Measurements from ENCODE around the gene KLHL40.

DNA sequence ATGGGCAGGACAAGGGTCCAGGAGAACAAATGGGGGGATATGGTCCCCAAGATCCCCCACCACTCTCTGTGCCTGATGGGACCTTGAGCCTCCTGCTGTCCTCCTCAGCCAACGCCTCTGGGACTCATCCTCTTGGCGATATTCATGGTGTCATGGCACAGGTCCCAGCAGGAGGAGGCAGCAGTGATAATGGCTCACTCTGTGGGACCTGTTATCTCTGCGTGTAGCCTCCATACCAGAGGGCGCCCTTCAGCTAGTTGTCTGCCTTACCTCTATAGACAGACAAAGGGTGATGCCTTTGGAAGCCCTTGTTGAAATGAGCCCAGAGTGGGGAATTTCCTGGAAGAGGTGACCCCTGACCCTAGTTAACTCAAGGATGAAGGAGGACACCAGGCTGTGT lies 24.4 kb upstream of the KLHL40 start:
- no peak for TF ChIP-seq CTCF (IDR thresholded peaks at IDR 0.05; ENCODE audit: poor library complexity, severe bottlenecking)
- TF ChIP-seq RAD21 (conservative IDR thresholded peaks at IDR 0.05), result no peak
- no peak for TF ChIP-seq POLR2AphosphoS5 (IDR thresholded peaks at IDR 0.05)
- TF ChIP-seq, protein P1, sequence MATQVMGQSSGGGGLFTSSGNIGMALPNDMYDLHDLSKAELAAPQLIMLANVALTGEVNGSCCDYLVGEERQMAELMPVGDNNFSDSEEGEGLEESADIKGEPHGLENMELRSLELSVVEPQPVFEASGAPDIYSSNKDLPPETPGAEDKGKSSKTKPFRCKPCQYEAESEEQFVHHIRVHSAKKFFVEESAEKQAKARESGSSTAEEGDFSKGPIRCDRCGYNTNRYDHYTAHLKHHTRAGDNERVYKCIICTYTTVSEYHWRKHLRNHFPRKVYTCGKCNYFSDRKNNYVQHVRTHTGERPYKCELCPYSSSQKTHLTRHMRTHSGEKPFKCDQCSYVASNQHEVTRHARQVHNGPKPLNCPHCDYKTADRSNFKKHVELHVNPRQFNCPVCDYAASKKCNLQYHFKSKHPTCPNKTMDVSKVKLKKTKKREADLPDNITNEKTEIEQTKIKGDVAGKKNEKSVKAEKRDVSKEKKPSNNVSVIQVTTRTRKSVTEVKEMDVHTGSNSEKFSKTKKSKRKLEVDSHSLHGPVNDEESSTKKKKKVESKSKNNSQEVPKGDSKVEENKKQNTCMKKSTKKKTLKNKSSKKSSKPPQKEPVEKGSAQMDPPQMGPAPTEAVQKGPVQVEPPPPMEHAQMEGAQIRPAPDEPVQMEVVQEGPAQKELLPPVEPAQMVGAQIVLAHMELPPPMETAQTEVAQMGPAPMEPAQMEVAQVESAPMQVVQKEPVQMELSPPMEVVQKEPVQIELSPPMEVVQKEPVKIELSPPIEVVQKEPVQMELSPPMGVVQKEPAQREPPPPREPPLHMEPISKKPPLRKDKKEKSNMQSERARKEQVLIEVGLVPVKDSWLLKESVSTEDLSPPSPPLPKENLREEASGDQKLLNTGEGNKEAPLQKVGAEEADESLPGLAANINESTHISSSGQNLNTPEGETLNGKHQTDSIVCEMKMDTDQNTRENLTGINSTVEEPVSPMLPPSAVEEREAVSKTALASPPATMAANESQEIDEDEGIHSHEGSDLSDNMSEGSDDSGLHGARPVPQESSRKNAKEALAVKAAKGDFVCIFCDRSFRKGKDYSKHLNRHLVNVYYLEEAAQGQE (IDR thresholded peaks at IDR 0.05; ENCODE audit: borderline replicate concordance), result no peak
- TF ChIP-seq EZH2 (IDR thresholded peaks at IDR 0.05; ENCODE audit: borderline replicate concordance, insufficient read depth, low read length, poor library complexity, severe bottlenecking), result no peak
- TF ChIP-seq SMC3 (conservative IDR thresholded peaks at IDR 0.05; ENCODE audit: poor library complexity), result no peak
- no peak for TF ChIP-seq EP300 (conservative IDR thresholded peaks at IDR 0.05; ENCODE audit: poor library complexity, severe bottlenecking)
- no peak for TF ChIP-seq TAF1 (IDR thresholded peaks at IDR 0.05; ENCODE audit: low read depth)
